ENCODE results near the gene BAAT. TPM values are rescaled to one million over a fixed set of nuclear protein-coding genes. Genes with fewer than 3 reads are reported as not detected.

BAAT gene
- total and polyA plus RNA-seq, 2 of the 13 experiments (the other 11 are each of a cell fraction or from before 2014, with no cell fraction given) = 0.71 to 7.9 TPM

DNA sequence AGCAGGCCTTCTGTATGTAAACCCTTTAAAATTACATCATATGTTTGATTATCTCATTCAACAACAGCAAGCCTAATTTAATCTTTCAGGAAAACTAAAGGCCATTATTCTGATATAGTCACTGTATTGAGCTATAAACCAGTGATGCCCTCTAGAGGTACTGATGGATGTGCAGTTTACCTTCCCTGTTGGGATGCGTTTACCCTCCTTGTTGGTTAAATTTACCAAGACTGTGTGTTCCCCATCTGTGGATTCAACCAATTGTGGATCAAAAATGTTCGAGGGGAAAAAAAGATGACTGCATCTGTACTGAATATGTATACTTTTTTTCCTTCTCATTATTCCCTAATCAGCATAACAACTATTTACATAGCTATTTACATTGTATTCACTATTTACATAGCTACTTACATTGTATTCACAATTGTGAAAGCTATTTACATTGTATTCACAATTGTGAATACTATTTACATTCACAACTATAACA lies 3.7 kb upstream of the BAAT start (continued):
- TF ChIP-seq, protein P1, sequence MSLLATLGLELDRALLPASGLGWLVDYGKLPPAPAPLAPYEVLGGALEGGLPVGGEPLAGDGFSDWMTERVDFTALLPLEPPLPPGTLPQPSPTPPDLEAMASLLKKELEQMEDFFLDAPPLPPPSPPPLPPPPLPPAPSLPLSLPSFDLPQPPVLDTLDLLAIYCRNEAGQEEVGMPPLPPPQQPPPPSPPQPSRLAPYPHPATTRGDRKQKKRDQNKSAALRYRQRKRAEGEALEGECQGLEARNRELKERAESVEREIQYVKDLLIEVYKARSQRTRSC (CRISPR knock-in tag; IDR thresholded peaks at IDR 0.05; ENCODE audit: low read depth) = no peak
- TF ChIP-seq RBM22 (optimal IDR thresholded peaks at IDR 0.05; ENCODE audit: low read length) (peak; percentile 76), PPARG (CRISPR knock-in tag; conservative IDR thresholded peaks at IDR 0.05) (peak; percentile 21; the same call in 1 of the 2 replicates), WIZ (CRISPR knock-in tag; IDR thresholded peaks at IDR 0.05) (no peak), THAP11 (CRISPR knock-in tag; IDR thresholded peaks at IDR 0.05) (peak; percentile 41), SUZ12 (IDR thresholded peaks at IDR 0.05; ENCODE audit: low read depth, low read length) (no peak), TRIM24 (CRISPR knock-in tag; IDR thresholded peaks at IDR 0.05) (no peak), MIXL1 (CRISPR knock-in tag; IDR thresholded peaks at IDR 0.05) (peak; percentile 72; the same call in 1 of the 2 replicates), SOX6 (IDR thresholded peaks at IDR 0.05) (no peak), SOX6 (CRISPR knock-in tag; IDR thresholded peaks at IDR 0.05) (peak; percentile 78), FOXJ3 (CRISPR knock-in tag; IDR thresholded peaks at IDR 0.05; ENCODE audit: borderline replicate concordance) (0 out of 2 replicates have a peak, but pooled peaks have one; percentile 45), NR2F1 (CRISPR knock-in tag; IDR thresholded peaks at IDR 0.05) (peak in 1 of 2 experiments; percentile 14; a peak in 1 of 4 replicates), NFIC (IDR thresholded peaks at IDR 0.05; ENCODE audit: low read length) (peak; percentile 70; the same call in 1 of the 2 replicates), IRF2 (CRISPR knock-in tag; IDR thresholded peaks at IDR 0.05) (peak; percentile 63; the same call in 1 of the 2 replicates), FOSL2 (CRISPR knock-in tag; IDR thresholded peaks at IDR 0.05) (no peak), NR3C1 (CRISPR knock-in tag; IDR thresholded peaks at IDR 0.05) (no peak), MAFK (conservative IDR thresholded peaks at IDR 0.05 in 1 of 2, IDR thresholded peaks at IDR 0.05 in 1 of 2; ENCODE audit: low read length in 2 of 2) (peak; percentile 58 to 65), CEBPG (CRISPR knock-in tag; IDR thresholded peaks at IDR 0.05) (0 out of 2 replicates have a peak, but pooled peaks have one; percentile 36), ZNF337 (CRISPR knock-in tag; IDR thresholded peaks at IDR 0.05; ENCODE audit: borderline replicate concordance, low read depth) (no peak), FOXA1 (IDR thresholded peaks at IDR 0.05) (peak; percentile 100), FOXA1 (CRISPR knock-in tag; IDR thresholded peaks at IDR 0.05) (peak; percentile 82), CC2D1A (CRISPR knock-in tag; IDR thresholded peaks at IDR 0.05) (no peak), BCL6 (CRISPR knock-in tag; IDR thresholded peaks at IDR 0.05) (0 out of 2 replicates have a peak, but pooled peaks have one; percentile 16), ASH2L (IDR thresholded peaks at IDR 0.05; ENCODE audit: insufficient read length, low read depth, low read length) (peak; percentile 43), ZFP37 (CRISPR knock-in tag; IDR thresholded peaks at IDR 0.05; ENCODE audit: borderline replicate concordance) (no peak), STAG1 (CRISPR knock-in tag; IDR thresholded peaks at IDR 0.05) (peak; percentile 79)
- TF ChIP-seq, protein P2, sequence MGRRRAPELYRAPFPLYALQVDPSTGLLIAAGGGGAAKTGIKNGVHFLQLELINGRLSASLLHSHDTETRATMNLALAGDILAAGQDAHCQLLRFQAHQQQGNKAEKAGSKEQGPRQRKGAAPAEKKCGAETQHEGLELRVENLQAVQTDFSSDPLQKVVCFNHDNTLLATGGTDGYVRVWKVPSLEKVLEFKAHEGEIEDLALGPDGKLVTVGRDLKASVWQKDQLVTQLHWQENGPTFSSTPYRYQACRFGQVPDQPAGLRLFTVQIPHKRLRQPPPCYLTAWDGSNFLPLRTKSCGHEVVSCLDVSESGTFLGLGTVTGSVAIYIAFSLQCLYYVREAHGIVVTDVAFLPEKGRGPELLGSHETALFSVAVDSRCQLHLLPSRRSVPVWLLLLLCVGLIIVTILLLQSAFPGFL (CRISPR knock-in tag; IDR thresholded peaks at IDR 0.05) = no peak
- TF ChIP-seq, protein P3, sequence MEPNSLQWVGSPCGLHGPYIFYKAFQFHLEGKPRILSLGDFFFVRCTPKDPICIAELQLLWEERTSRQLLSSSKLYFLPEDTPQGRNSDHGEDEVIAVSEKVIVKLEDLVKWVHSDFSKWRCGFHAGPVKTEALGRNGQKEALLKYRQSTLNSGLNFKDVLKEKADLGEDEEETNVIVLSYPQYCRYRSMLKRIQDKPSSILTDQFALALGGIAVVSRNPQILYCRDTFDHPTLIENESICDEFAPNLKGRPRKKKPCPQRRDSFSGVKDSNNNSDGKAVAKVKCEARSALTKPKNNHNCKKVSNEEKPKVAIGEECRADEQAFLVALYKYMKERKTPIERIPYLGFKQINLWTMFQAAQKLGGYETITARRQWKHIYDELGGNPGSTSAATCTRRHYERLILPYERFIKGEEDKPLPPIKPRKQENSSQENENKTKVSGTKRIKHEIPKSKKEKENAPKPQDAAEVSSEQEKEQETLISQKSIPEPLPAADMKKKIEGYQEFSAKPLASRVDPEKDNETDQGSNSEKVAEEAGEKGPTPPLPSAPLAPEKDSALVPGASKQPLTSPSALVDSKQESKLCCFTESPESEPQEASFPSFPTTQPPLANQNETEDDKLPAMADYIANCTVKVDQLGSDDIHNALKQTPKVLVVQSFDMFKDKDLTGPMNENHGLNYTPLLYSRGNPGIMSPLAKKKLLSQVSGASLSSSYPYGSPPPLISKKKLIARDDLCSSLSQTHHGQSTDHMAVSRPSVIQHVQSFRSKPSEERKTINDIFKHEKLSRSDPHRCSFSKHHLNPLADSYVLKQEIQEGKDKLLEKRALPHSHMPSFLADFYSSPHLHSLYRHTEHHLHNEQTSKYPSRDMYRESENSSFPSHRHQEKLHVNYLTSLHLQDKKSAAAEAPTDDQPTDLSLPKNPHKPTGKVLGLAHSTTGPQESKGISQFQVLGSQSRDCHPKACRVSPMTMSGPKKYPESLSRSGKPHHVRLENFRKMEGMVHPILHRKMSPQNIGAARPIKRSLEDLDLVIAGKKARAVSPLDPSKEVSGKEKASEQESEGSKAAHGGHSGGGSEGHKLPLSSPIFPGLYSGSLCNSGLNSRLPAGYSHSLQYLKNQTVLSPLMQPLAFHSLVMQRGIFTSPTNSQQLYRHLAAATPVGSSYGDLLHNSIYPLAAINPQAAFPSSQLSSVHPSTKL (CRISPR knock-in tag; IDR thresholded peaks at IDR 0.05) = peak; percentile 66

Data from HepG2 (cell line).